Naive thymus-derived CD4-positive, alpha-beta T cell (primary cell): Measurements from ENCODE around the gene GSTA2. TPM values are rescaled to one million over a fixed set of nuclear protein-coding genes. Genes with fewer than 3 reads are reported as not detected.
"Not testable (repeated sequence)": the region's sequence is repeated elsewhere in the genome, so short reads cannot be mapped to it uniquely, and the experiment has no call there.

Experiments
- ATAC-seq: fragments of 150-1000 bp; cut with Tn5 transposase; 2 replicates; pipeline ENCODE4 v1.10.0; 2021; ENCODE audit warnings: mild to moderate bottlenecking, moderate library complexity
- CTCF ChIA-PET: fragments of 350-600 bp; sonication (Branson Sonifier 250); formaldehyde crosslinking; loops from one replicate; lab custom pipeline; 2021; ENCODE audit warnings: antibody characterized with exemption; lab: Charles Lee
- POLR2A ChIA-PET: fragments of 350-600 bp; sonication (Branson Sonifier 250); formaldehyde crosslinking; loops from one replicate; lab custom pipeline; 2021; ENCODE audit warnings: antibody characterized with exemption, inconsistent platforms; lab: Charles Lee
- DNase-seq, 9 donors: peaks; one replicate each; pipeline versions ENCODE4 v3.0.0 to v3.0.0-alpha.2; 2020 to 2022; ENCODE audit warnings: mixed read lengths in 1 of 9
- H3K27ac ChIP-seq: one replicate; pipeline ENCODE4 v1.7.0; 2013; ENCODE audit warnings: mild to moderate bottlenecking, low read depth, low read length, moderate library complexity
- H3K27me3 ChIP-seq, 2 donors: one replicate each; pipeline ENCODE4 v1.7.0; 2013; ENCODE audit warnings: low read length in 2 of 2, mild to moderate bottlenecking in 2 of 2, moderate library complexity in 2 of 2; ENCODE audit not compliant: control insufficient read depth in 2 of 2, insufficient read depth in 2 of 2
- H3K36me3 ChIP-seq, 3 experiments: 1 replicate in 2 of 3; 2 replicates in 1 of 3; pipeline ENCODE4 v1.7.0; 2013; ENCODE audit warnings: low read length in 3 of 3, mild to moderate bottlenecking in 3 of 3, moderate library complexity in 1 of 3; ENCODE audit not compliant: insufficient read depth in 3 of 3, control insufficient read depth in 2 of 3
- H3K4me1 ChIP-seq, 2 donors: one replicate each; pipeline ENCODE4 v1.7.0; 2013; ENCODE audit warnings: low read length in 2 of 2, mild to moderate bottlenecking in 2 of 2, moderate library complexity in 1 of 2; ENCODE audit not compliant: control insufficient read depth in 2 of 2, insufficient read depth in 2 of 2
- H3K4me3 ChIP-seq: 2 replicates; pipeline ENCODE4 v1.7.0; 2013; ENCODE audit warnings: mild to moderate bottlenecking, low read length
- H3K9me3 ChIP-seq, 3 experiments: 1 replicate in 2 of 3; 2 replicates in 1 of 3; pipeline ENCODE4 v1.7.0; 2013; ENCODE audit warnings: low read length in 3 of 3; ENCODE audit not compliant: control insufficient read depth in 2 of 3
- H3K27ac Mint-ChIP-seq, 9 donors: one replicate each; pipeline ENCODE4 v1.8.0; 2020 to 2022; ENCODE audit warnings: mixed read lengths in 9 of 9, mild to moderate bottlenecking in 8 of 9, moderate library complexity in 5 of 9, inconsistent platforms in 2 of 9
- H3K27me3 Mint-ChIP-seq, 5 donors: one replicate each; pipeline ENCODE4 v1.8.0; 2021 to 2022; ENCODE audit warnings: mixed read lengths in 5 of 5, mild to moderate bottlenecking in 1 of 5
- H3K36me3 Mint-ChIP-seq, 5 donors: one replicate each; pipeline ENCODE4 v1.8.0; 2020 to 2022; ENCODE audit warnings: mixed read lengths in 5 of 5, mild to moderate bottlenecking in 3 of 5, inconsistent platforms in 1 of 5
- H3K4me1 Mint-ChIP-seq, 7 donors: one replicate each; pipeline ENCODE4 v1.8.0; 2020 to 2022; ENCODE audit warnings: mixed read lengths in 7 of 7, mild to moderate bottlenecking in 3 of 7, inconsistent platforms in 1 of 7
- H3K4me3 Mint-ChIP-seq, 10 donors: one replicate each; pipeline ENCODE4 v1.8.0; 2020 to 2022; ENCODE audit warnings: mild to moderate bottlenecking in 10 of 10, mixed read lengths in 10 of 10, moderate library complexity in 6 of 10, inconsistent platforms in 2 of 10
- H3K9me3 Mint-ChIP-seq, 11 donors: one replicate each; pipeline ENCODE4 v1.8.0; 2020 to 2022; ENCODE audit warnings: mixed read lengths in 11 of 11, mild to moderate bottlenecking in 4 of 11, inconsistent platforms in 1 of 11, moderate library complexity in 1 of 11
- intact Hi-C, 2 donors: fragments of 100-400 bp; cut with micrococcal nuclease; formaldehyde crosslinking; loops; one replicate each; pipeline ENCODE4 v1.15.1; 2023
- polyA plus RNA-seq, 2 donors: library from polyadenylated mRNA; unstranded; fragments of 300-500 nt; fragmentation: Illumina TruSeq; gene quantifications; one replicate each; pipeline ENCODE4 v1.2.3, GENCODE V29; 2021
- total RNA-seq, 6 experiments: library from RNA in 5 of 6; stranded (reverse) in 5 of 6; gene quantifications; 1 replicate in 5 of 6; 2 replicates in 1 of 6; pipeline ENCODE4 v1.2.3 and lab custom pipeline; 2021 to 2026

The GSTA2 gene
- total and polyA plus RNA-seq, 7 experiments from 2014 or later: not detected

GRCh38 chr6:52752310-52752709, 11.0 kb downstream of the GSTA2 start:
- Mint-ChIP-seq H3K4me1 (no peaks in the 10 kb centered on the region), H3K27ac (no peak overlapping the region), H3K4me3 (no peak overlapping the region), H3K36me3 (peaks cover 0 to 8% (median 0%) of the 10 kb centered on the region in 5 donors), H3K27me3 (peaks cover 0 to 18% (median 16%) of the 10 kb centered on the region in 5 donors), H3K9me3 (peaks cover 0 to 16% (median 7%) of the 10 kb centered on the region in 11 donors)
- DNase-seq: no peak
- no peak for ATAC-seq
- Histone ChIP-seq H3K27me3 (no peaks in the 10 kb centered on the region), H3K4me1 (no peaks in the 10 kb centered on the region), H3K27ac (no peak overlapping the region), H3K9me3 (no peaks in the 10 kb centered on the region), H3K4me3 (no peak overlapping the region), H3K36me3 (no peaks in the 10 kb centered on the region)
- ChIA-PET POLR2A (no interaction called here), CTCF (no interaction called here)
- intact Hi-C loops: no loop called here

GRCh38 chr6:52749556-52750152, 13.6 kb downstream of the GSTA2 start:
- no peak overlapping the region for H3K27ac ChIP-seq
- peaks cover 0 to 16% (median 7%) of the 10 kb centered on the region in 11 donors for H3K9me3 Mint-ChIP-seq
- no peaks in the 10 kb centered on the region for H3K27me3 ChIP-seq
- H3K9me3 ChIP-seq: no peaks in the 10 kb centered on the region
- no peak overlapping the region for H3K27ac Mint-ChIP-seq
- H3K4me1 ChIP-seq: no peaks in the 10 kb centered on the region
- POLR2A ChIA-PET: no interaction called here
- peaks cover 0 to 8% (median 0%) of the 10 kb centered on the region in 5 donors for H3K36me3 Mint-ChIP-seq
- no peak for DNase-seq
- peaks cover 0 to 19% (median 16%) of the 10 kb centered on the region in 5 donors for H3K27me3 Mint-ChIP-seq
- ATAC-seq: no peak
- no peak overlapping the region for H3K4me3 ChIP-seq
- H3K4me3 Mint-ChIP-seq: no peak overlapping the region
- no peaks in the 10 kb centered on the region for H3K36me3 ChIP-seq
- no peaks in the 10 kb centered on the region for H3K4me1 Mint-ChIP-seq
- CTCF ChIA-PET: no interaction called here
- intact Hi-C loops: no loop called here

- H3K4me1 ChIP-seq, H3K4me3 ChIP-seq, CTCF ChIA-PET, H3K27me3 ChIP-seq, H3K36me3 ChIP-seq, DNase-seq, ATAC-seq, POLR2A ChIA-PET, H3K36me3 Mint-ChIP-seq, H3K4me1 Mint-ChIP-seq, H3K27ac ChIP-seq, intact Hi-C loops, H3K27ac Mint-ChIP-seq, H3K4me3 Mint-ChIP-seq, H3K9me3 ChIP-seq: not testable (repeated sequence)
- peaks cover 2 to 32% (median 21%) of the 10 kb centered on the region in 5 donors for H3K27me3 Mint-ChIP-seq
- peaks cover 0 to 16% (median 6%) of the 10 kb centered on the region in 11 donors for H3K9me3 Mint-ChIP-seq
Observed at GRCh38 chr6:52747301-52747700, 16.0 kb downstream of the GSTA2 start.

GRCh38 chr6:52746213-52746612, 17.1 kb downstream of the GSTA2 start:
- Histone ChIP-seq H3K36me3 (no peaks in the 10 kb centered on the region), H3K9me3 (no peaks in the 10 kb centered on the region), H3K4me3 (no peak overlapping the region), H3K27ac (no peak overlapping the region), H3K4me1 (no peaks in the 10 kb centered on the region), H3K27me3 (no peaks in the 10 kb centered on the region)
- POLR2A ChIA-PET: no interaction called here
- intact Hi-C loops: no loop called here
- ATAC-seq (no peak), DNase-seq (no peak)
- Mint-ChIP-seq H3K9me3 (peaks cover 0 to 17% (median 4%) of the 10 kb centered on the region in 11 donors), H3K27ac (no peak overlapping the region), H3K36me3 (peaks cover 0 to 3% (median 0%) of the 10 kb centered on the region in 5 donors), H3K4me1 (no peaks in the 10 kb centered on the region), H3K4me3 (no peak overlapping the region), H3K27me3 (peaks cover 2 to 25% (median 20%) of the 10 kb centered on the region in 5 donors)
- CTCF ChIA-PET: no interaction called here

- Mint-ChIP-seq H3K4me3 (no peak overlapping the region), H3K27me3 (peaks cover 2 to 22% (median 19%) of the 10 kb centered on the region in 5 donors), H3K27ac (no peak overlapping the region), H3K9me3 (peaks cover 0 to 15% (median 2%) of the 10 kb centered on the region in 11 donors), H3K36me3 (peaks cover 0 to 3% (median under 1%) of the 10 kb centered on the region in 5 donors), H3K4me1 (no peaks in the 10 kb centered on the region)
- POLR2A ChIA-PET: no interaction called here
- Histone ChIP-seq H3K4me3 (no peak overlapping the region), H3K4me1 (no peaks in the 10 kb centered on the region), H3K27ac (no peak overlapping the region), H3K36me3 (no peaks in the 10 kb centered on the region), H3K9me3 (no peaks in the 10 kb centered on the region), H3K27me3 (no peaks in the 10 kb centered on the region)
- ATAC-seq: no peak
- DNase-seq: no peak
- intact Hi-C loops: no loop called here
- CTCF ChIA-PET: no interaction called here
Observed at GRCh38 chr6:52745764-52746201, 17.5 kb downstream of the GSTA2 start.

GRCh38 chr6:52741872-52742271, 21.4 kb downstream of the GSTA2 start:
- no peak overlapping the region for H3K27ac ChIP-seq
- no peaks in the 10 kb centered on the region for H3K36me3 ChIP-seq
- ATAC-seq: no peak
- Mint-ChIP-seq H3K9me3 (peaks cover 0 to 23% (median 6%) of the 10 kb centered on the region in 11 donors), H3K27ac (no peak overlapping the region), H3K27me3 (peaks cover 2 to 22% (median 18%) of the 10 kb centered on the region in 5 donors), H3K36me3 (peaks cover 0 to 7% (median 4%) of the 10 kb centered on the region in 5 donors), H3K4me3 (no peak overlapping the region), H3K4me1 (no peaks in the 10 kb centered on the region)
- H3K9me3 ChIP-seq: no peaks in the 10 kb centered on the region
- no peaks in the 10 kb centered on the region for H3K27me3 ChIP-seq
- intact Hi-C loops: no loop called here
- H3K4me1 ChIP-seq: no peaks in the 10 kb centered on the region
- DNase-seq: no peak
- POLR2A ChIA-PET: no interaction called here
- CTCF ChIA-PET: no interaction called here
- H3K4me3 ChIP-seq: no peak overlapping the region

- Mint-ChIP-seq H3K4me3 (no peak overlapping the region), H3K36me3 (peaks cover 0 to 7% (median 4%) of the 10 kb centered on the region in 5 donors)
Observed at GRCh38 chr6:52739627-52740026, 23.6 kb downstream of the GSTA2 start.

More at GRCh38 chr6:52739627-52740026, 23.6 kb downstream of the GSTA2 start:
- H3K4me1 Mint-ChIP-seq: no peaks in the 10 kb centered on the region
- intact Hi-C loops: no loop called here
- H3K9me3 Mint-ChIP-seq: peaks cover 0 to 23% (median 6%) of the 10 kb centered on the region in 11 donors
- Histone ChIP-seq H3K27me3 (no peaks in the 10 kb centered on the region), H3K36me3 (no peaks in the 10 kb centered on the region), H3K27ac (no peak overlapping the region), H3K9me3 (no peaks in the 10 kb centered on the region), H3K4me1 (no peaks in the 10 kb centered on the region), H3K4me3 (no peak overlapping the region)
- ChIA-PET CTCF (no interaction called here), POLR2A (no interaction called here)
- H3K27me3 Mint-ChIP-seq: peaks cover 2 to 22% (median 15%) of the 10 kb centered on the region in 5 donors
- no peak for DNase-seq
- H3K27ac Mint-ChIP-seq: no peak overlapping the region
- no peak for ATAC-seq
